Mesodermal cell (in vitro differentiated cells): ENCODE measurements around the gene CLK3.
"Not testable (repeated sequence)": the region's sequence is repeated elsewhere in the genome, so short reads cannot be mapped to it uniquely, and the experiment has no call there.

Experiments used
- H3K27ac ChIP-seq: 2 replicates; pipeline ENCODE4 v1.7.0; 2013; ENCODE audit warnings: mild to moderate bottlenecking, low read depth, low read length, moderate library complexity; ENCODE audit not compliant: severe bottlenecking
- H3K36me3 ChIP-seq: 2 replicates; pipeline ENCODE4 v1.7.1; 2013; ENCODE audit warnings: mild to moderate bottlenecking, low read length, moderate library complexity; ENCODE audit not compliant: control insufficient read depth, insufficient read depth
- H3K4me1 ChIP-seq: one replicate; pipeline ENCODE4 v1.7.1; 2013; ENCODE audit warnings: mild to moderate bottlenecking, low read length; ENCODE audit not compliant: insufficient read depth, control insufficient read depth, poor library complexity, severe bottlenecking
- H3K4me3 ChIP-seq: 2 replicates; pipeline ENCODE4 v1.7.0; 2013; ENCODE audit warnings: low read length, control low read depth, mild to moderate bottlenecking; ENCODE audit not compliant: insufficient read depth, poor library complexity, severe bottlenecking; ENCODE audit errors: extremely low read depth
- H3K9me3 ChIP-seq: 2 replicates; pipeline ENCODE4 v1.7.1; 2013; ENCODE audit warnings: mild to moderate bottlenecking, low read length, moderate library complexity; ENCODE audit not compliant: control insufficient read depth
- WGBS, 2 experiments: methylation state at CpG; one replicate each; pipeline ENCODE4 v1.1.5; 2013; ENCODE audit warnings: missing lambda C conversion rate in 2 of 2; ENCODE audit not compliant: insufficient coverage in 2 of 2; 5-methylcytosine and 5-hydroxymethylcytosine counted together

The CLK3 gene

GRCh38 chr15:74585191-74585590 lies 30.4 kb upstream of the CLK3 start:
- H3K4me1 ChIP-seq = peaks cover 49% of the 10 kb centered on the region
- H3K9me3 ChIP-seq = no peaks in the 10 kb centered on the region
- peak overlapping the region; percentile 85 for H3K27ac ChIP-seq
- 96 to 100% methylated on average over 1 to 2 of the region's 3 CpGs for WGBS, 2 experiments
- no peak overlapping the region for H3K4me3 ChIP-seq
- H3K36me3 ChIP-seq = peaks cover 70% of the 10 kb centered on the region

- no peak overlapping the region for H3K4me3 ChIP-seq
- H3K9me3 ChIP-seq = no peaks in the 10 kb centered on the region
- H3K36me3 ChIP-seq = peaks cover 72% of the 10 kb centered on the region
- 94 to 98% methylated on average over 8 of the region's 9 CpGs for WGBS, 2 experiments
- H3K27ac ChIP-seq = no peak overlapping the region
- H3K4me1 ChIP-seq = peaks cover 49% of the 10 kb centered on the region
Measured at GRCh38 chr15:74585857-74586256, 29.8 kb upstream of the CLK3 start.

DNA sequence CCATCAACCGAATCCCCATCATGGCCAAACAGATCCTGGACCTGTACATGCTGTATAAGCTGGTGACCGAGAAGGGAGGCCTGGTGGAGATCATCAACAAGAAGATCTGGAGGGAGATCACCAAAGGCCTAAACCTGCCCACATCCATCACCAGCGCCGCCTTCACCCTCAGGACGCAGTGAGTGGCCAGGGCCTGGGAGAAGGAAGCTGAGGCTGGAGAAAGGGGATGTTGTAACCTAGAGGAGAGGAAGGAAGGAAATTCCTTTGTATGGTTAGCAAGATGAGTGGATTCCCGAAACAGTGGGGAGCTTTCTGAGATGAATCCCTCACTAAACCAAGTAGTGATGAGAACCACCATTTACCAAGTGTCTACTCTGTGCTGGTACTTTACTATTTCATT lies 25.8 kb upstream of the CLK3 start:
- Histone ChIP-seq H3K4me1 (peaks cover 34% of the 10 kb centered on the region), H3K4me3 (no peak overlapping the region), H3K36me3 (peaks cover 85% of the 10 kb centered on the region), H3K27ac (peak overlapping the region; percentile 84), H3K9me3 (no peaks in the 10 kb centered on the region)
- no CpG with 5 or more reads among the region's 6 CpGs for WGBS, 2 experiments

DNA sequence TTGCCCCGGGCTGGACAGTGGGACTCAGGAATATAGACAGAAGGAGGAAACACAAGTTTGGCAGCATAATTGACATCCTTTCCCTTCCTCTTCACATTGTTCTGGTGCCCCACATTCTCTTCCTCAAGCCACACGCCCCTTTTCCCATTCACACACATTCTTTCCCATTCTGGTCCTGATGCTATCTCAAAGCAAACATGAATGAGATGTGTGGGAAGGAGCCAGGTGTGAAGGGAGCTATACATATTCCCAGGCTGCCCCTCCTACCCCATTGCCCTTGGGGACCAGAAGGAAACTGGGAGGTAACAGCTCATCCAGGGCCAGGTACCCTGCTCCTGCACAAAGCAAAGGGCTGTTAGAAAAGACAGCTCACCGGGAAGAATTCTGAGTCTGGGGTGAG lies 23.4 kb upstream of the CLK3 start:
- no peaks in the 10 kb centered on the region for H3K9me3 ChIP-seq
- peaks cover 28% of the 10 kb centered on the region for H3K4me1 ChIP-seq
- no peak overlapping the region for H3K4me3 ChIP-seq
- H3K36me3 ChIP-seq = peaks cover 74% of the 10 kb centered on the region
- no peak overlapping the region for H3K27ac ChIP-seq
- WGBS, 2 experiments = 83 to 100% methylated on average over 1 of the region's 3 CpGs

- WGBS, 2 experiments = 94 to 100% methylated on average over 3 of the region's 7 CpGs
- peaks cover 19% of the 10 kb centered on the region for H3K4me1 ChIP-seq
- H3K4me3 ChIP-seq = no peak overlapping the region
- no peaks in the 10 kb centered on the region for H3K9me3 ChIP-seq
- no peak overlapping the region for H3K27ac ChIP-seq
- H3K36me3 ChIP-seq = peaks cover 74% of the 10 kb centered on the region
Measured at GRCh38 chr15:74593122-74593521, 22.5 kb upstream of the CLK3 start.

DNA sequence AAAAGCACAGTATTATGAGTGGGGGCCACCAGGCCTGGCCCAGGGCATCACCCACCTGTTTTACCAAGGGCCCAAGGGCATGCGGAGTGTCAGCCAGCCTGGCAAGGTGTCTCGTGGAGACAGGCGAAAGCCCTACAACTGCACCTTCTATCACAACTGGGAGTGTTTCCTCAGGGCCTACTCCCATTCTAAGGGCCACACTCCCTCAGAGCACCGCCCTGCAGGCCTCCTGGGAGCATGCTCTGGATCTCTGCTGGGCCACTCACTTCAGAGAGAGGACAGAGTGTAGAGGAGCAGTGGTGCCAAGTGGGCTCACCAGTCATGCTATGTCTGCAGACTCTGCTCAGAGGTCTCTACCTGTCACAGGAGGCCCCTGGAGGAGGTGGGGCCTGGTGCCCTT lies 21.2 kb upstream of the CLK3 start:
- WGBS, 2 experiments = 93 to 100% methylated on average over 2 to 3 of the region's 4 CpGs

DNA sequence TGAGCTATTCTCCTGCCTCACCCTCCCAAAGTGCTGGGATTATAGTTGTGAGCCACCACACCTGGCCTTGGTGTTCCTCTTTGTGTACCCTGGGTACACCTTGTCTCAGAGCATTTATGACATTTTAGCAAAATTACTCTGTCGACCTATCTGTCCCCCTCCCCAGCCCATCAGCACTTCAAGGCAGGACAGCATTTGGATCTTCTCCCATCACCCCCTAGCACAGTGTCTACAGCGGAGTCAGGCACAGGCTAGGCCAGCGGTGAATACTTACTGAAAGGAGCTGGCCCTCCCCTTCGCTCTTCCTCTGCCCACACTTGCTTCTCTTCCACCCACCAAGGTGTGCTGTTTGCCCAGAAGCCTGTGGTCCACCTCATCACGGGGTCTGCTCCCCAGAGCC lies 20.4 kb upstream of the CLK3 start:
- peaks cover 77% of the 10 kb centered on the region for H3K36me3 ChIP-seq
- no peak overlapping the region for H3K27ac ChIP-seq
- H3K9me3 ChIP-seq = no peaks in the 10 kb centered on the region
- WGBS, 2 experiments = 91 to 97% methylated on average over 3 to 4 of the region's 5 CpGs
- H3K4me3 ChIP-seq = no peak overlapping the region
- H3K4me1 ChIP-seq = no peaks in the 10 kb centered on the region

More for the DNA sequence above, 21.2 kb upstream of the CLK3 start:
- peaks cover 84% of the 10 kb centered on the region for H3K36me3 ChIP-seq
- no peak overlapping the region for H3K4me3 ChIP-seq
- no peak overlapping the region for H3K27ac ChIP-seq
- peaks cover 7% of the 10 kb centered on the region for H3K4me1 ChIP-seq
- no peaks in the 10 kb centered on the region for H3K9me3 ChIP-seq

GRCh38 chr15:74596736-74597135 lies 18.9 kb upstream of the CLK3 start:
- H3K4me3 ChIP-seq, H3K27ac ChIP-seq, H3K9me3 ChIP-seq, H3K4me1 ChIP-seq: not testable (repeated sequence)
- peaks cover 65% of the 10 kb centered on the region for H3K36me3 ChIP-seq
- WGBS, 2 experiments = 90 to 100% methylated on average over 1 to 2 of the region's 11 CpGs

DNA sequence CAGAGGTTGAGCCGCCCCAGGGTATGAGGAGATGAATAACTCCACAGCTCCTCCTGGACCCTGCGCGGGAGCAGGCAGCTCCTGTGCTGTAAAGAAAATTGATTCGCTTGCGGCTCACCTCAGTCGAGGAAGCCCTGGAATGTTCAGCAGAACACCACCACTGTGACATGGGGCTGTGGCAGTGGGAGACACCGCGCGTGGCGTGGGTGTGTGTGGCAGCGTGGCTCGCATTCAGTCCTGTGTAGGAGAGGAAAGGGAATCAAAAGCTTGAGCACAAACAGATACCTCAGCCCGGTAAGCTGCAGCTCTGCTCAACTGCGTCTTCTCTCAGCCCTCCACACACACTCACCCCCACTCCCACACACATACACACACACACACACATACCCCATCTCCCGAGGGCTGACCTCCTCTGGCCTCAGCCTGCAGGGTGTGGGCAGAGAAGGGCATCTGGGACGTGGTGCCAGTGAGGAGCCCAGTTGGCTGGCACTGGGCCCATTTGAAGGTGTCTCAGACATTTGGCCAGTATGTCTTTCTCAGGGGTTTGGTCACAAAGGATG lies 18.4 kb upstream of the CLK3 start:
- not testable (repeated sequence) for H3K27ac ChIP-seq, H3K4me3 ChIP-seq, H3K4me1 ChIP-seq, H3K9me3 ChIP-seq
- peaks cover 60% of the 10 kb centered on the region for H3K36me3 ChIP-seq
- 100% methylated on average over 2 to 6 of the region's 16 CpGs for WGBS, 2 experiments

DNA sequence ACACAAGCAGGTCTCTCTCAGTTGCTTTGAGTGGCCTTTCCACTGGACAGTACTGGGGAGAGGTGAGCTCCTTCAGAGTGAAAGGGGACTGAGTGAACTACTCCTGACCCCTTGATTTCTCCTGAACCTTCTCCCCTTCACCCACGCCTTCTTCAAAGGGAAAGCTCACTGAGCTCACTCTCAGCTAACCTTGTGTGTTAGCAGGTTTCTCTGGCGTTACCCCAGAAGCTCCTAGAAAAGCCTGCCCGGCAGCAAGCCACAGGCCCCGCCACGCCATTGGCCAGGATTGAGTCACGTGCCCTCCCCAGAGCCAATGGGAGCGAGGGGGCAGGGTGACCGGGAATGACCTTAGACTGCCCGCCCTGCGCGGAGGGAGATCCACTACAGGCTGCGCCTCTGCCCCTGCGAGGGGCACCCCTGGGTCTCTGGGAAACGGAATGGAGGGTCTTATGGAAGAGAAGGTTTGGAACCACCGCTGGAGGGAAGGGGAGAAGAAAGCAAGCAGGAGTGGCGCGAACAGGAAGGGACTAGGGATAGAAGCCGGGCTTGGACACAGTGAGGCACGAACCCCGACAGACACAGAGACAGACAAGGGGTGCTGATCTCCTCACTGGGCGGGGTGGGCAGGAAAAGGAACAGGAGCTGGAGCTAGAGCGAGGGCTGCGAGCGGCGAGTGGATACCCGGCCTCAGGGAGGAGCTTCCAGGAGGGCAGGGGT lies 17.4 kb upstream of the CLK3 start:
- H3K27ac ChIP-seq = no peak overlapping the region
- no peaks in the 10 kb centered on the region for H3K4me1 ChIP-seq
- 84 to 86% methylated on average over 24 to 26 of the region's 26 CpGs for WGBS, 2 experiments
- H3K36me3 ChIP-seq = peaks cover 50% of the 10 kb centered on the region
- no peak overlapping the region for H3K4me3 ChIP-seq
- H3K9me3 ChIP-seq = no peaks in the 10 kb centered on the region

- H3K9me3 ChIP-seq = no peaks in the 10 kb centered on the region
- no peak overlapping the region for H3K4me3 ChIP-seq
- no peaks in the 10 kb centered on the region for H3K4me1 ChIP-seq
- H3K27ac ChIP-seq = no peak overlapping the region
- H3K36me3 ChIP-seq = peaks cover 41% of the 10 kb centered on the region
- WGBS, 2 experiments = 95% methylated on average over 15 of the region's 15 CpGs
Measured at GRCh38 chr15:74599156-74599555, 16.5 kb upstream of the CLK3 start.
